HG02973 (cell line): ENCODE results near the gene SWT1.

Experiments used
- ATAC-seq: cut with Tn5 transposase; IDR thresholded peaks from one replicate; pipeline ENCODE4 v1.9.1; 2021; ENCODE audit warnings: moderate library complexity; ENCODE audit not compliant: unreplicated experiment

The SWT1 gene

DNA sequence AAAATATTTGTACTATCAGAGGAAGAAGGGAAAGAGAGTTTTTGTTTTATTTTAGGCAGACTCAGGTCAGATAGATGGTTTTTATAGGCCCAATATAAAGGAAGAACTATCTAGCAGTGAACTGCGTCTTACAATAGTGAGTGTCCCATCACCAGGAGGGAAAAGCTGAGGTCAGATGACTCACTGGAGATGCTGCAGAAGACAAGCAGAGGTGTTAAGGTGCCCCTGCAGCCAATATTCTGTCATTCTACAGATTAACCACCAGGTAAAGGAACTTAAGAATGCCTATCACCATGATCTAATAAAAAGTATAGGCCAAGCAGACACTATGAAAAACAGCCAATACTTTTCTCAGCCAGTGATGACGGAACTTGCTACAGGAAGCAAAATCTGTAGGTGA lies 130.5 kb downstream of the SWT1 start:
- no peak for ATAC-seq

DNA sequence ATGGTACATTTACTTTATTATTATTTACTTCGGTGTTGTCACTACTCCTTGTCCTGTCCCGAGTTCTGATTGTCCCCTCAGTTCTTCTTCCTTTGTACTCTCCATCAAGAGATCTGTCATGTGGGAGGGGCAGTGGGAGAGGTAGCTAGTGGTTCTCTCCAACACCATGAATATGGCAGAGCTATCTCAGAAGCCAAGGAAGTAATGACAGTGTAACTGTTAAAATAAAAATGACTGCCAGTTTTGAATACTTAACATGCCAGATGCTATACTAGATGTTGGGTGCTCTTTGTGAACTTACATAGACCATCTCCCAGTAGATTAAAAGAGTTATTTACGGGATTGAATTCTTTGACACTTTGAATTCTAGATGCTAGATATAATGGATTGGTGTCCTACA lies 131.5 kb downstream of the SWT1 start:
- ATAC-seq, result no peak

DNA sequence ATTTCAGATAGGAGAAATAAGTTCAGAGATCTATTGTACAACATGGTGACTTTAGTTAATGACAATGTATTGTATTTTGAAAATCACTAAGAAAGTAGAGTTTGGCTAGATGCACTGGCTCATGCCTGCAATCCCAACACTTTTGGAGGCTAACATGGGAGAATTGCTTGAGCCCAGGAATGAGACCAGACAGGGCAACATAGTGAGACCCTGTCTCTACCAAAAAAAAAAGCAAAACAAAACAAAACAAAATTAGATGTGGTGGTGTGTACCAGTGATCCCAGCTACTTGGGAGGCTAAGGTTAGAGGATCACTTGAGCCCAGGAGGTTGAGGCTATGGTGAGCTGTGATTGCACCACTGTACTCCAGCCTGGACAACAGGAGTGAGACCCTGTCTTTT lies 132.9 kb downstream of the SWT1 start:
- no peak for ATAC-seq

DNA sequence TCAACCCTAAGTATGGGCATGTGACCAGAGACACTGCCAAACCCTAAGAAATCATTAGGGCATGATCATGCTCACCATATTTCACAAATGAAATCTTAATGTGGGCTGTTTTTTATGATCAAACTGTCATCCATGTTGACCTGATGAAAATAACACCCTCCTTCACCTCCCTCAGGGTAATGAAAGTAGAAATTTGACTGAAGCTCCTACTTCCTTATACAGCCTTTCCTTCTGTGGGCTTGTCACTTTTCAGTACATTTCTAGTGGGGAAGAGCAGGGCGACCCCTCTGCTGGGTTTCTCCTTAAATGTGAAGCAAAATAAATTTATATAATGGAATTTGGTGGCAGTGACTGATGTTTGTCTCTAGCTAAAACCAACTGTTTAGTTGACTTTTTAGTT lies 134.2 kb downstream of the SWT1 start:
- ATAC-seq, result no peak

- no peak for ATAC-seq
Observed at GRCh38 chr1:185291652-185292051, 134.7 kb downstream of the SWT1 start.

GRCh38 chr1:185292237-185292636 lies 135.3 kb downstream of the SWT1 start:
- no peak for ATAC-seq

DNA sequence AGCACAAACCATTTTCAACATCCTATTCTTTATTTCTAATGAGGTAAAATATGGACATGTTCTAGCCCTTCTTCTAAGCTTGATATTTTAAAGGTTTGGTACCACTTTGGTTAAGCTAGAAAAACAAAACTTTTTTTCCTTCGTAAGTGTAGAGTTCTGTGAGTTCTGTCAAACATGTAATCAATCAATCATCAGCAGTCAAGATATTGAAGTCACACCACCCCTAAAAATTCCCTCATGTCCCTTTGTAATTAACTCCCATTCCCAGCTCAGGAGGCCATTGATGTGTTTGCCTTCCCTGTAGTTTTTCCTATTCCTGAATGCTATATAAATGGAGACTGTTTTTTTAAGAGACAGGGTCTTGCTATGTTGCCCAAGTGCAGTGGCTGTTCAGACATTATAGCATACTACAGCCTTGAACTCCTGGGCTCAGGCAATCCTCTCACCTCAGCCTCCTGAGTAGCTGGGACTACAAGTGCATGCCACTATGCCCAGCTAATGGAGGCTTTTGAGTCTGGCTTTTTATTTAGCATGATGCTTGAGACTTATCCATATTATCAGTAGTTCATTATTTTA lies 137.1 kb downstream of the SWT1 start:
- ATAC-seq, result no peak

DNA sequence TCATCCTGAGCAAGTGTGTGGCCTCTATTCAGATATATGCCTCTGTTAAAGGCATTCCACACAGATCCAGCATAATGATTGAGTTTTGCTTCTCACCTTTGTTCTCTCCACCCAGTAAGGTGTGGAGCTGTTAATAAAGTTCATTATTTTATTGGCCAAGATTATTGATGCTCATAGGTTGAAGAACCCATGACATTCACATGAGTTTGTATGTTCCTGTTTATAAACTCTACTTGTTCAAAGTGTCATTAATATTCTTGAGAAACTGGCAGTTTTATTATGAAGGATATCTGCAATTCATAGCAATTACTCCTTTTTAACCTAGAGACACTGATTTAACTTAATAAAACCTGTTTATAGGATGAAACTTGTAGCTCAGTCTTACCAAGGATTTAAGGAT lies 138.1 kb downstream of the SWT1 start:
- no peak for ATAC-seq

DNA sequence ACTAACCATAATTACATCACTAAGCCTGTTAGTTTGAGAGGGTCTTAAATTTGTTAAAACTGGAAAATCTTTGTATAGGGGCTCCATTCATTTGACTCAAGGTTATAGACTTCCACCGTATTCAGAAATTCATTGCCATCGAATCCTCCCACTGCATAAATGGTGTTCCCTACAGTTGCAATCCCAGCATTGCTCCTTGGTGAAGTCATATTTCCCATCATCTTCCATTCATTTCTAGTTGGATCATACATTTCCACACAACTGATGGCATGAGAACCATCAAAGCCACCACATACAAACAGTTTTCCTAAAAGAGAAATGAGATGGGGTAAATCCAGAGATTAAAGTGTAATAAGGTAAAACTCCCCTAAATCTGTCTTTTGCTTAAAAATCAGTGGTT lies 141.0 kb downstream of the SWT1 start:
- no peak for ATAC-seq

- no peak for ATAC-seq
Observed at GRCh38 chr1:185300152-185300551, 143.2 kb downstream of the SWT1 start.

GRCh38 chr1:185305419-185305818 lies 148.5 kb downstream of the SWT1 start:
- ATAC-seq, result no peak

DNA sequence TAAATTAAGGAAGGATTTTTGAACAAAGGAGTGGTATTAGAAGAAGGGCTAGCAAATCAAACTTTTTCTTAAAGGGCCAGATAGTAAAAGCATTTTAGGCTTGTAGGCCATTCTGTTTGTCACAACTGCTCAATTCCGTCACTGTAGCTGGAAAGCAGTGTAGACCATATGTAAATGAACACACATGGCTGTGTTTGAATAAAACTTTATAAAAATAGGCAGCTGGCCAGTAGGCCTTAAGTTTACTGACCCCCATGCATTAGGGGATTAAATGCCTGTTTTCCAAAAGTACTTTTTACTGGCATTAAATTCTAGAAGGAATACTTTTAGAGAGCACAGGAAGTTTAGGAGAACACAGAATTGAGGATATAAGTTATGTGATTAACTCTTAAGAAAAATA lies 151.2 kb downstream of the SWT1 start:
- no peak for ATAC-seq

DNA sequence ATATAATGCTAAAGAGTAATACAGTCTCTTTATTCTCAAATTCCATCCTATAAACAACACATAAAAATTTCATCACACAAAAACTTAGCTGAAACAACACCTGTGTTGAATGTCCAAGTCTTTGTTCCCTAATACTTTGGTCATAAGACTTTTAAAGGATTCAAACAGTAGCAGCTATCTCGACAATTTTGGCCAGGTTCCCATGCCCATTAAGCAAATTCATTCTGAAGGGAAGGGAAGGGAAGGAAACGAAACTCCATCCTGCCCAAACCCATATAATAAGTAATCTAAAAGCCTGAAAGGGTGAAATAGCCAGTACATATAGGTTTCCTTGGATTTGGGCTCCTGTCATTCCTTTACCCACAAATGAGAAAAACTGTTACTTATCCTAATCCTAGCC lies 152.6 kb downstream of the SWT1 start:
- ATAC-seq, result no peak

DNA sequence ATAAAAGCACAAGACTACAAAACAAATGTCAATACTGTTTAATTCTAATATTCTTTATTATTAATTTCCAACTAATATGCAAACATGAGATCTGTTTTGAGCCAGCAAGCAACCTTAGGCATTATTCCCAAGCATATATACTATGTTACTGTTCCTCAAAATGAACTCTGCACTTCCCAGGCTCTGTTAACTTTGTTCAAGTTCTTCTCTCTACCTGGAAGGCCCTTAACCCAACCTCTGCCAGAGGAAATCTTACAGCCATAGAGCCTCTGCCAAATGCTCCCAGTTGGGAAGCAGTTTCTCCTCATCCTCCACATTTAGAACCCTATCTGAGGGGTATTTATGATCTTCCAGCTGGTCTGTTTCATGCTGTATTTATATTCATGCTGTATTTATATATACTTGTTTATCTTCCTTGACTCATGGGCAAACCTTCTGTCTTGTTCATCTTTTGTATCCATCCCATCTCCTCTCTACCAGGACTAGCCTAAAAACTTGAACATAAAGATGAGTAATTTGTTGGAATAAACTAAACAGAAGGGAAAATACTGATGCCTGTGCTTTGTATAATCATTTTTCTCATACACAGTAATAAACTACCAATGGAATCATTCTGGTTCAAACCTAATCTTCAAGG lies 154.7 kb downstream of the SWT1 start:
- no peak for ATAC-seq

GRCh38 chr1:185312361-185313138 lies 155.6 kb downstream of the SWT1 start:
- ATAC-seq, result no peak

GRCh38 chr1:185314411-185314810 lies 157.4 kb downstream of the SWT1 start:
- no peak for ATAC-seq

DNA sequence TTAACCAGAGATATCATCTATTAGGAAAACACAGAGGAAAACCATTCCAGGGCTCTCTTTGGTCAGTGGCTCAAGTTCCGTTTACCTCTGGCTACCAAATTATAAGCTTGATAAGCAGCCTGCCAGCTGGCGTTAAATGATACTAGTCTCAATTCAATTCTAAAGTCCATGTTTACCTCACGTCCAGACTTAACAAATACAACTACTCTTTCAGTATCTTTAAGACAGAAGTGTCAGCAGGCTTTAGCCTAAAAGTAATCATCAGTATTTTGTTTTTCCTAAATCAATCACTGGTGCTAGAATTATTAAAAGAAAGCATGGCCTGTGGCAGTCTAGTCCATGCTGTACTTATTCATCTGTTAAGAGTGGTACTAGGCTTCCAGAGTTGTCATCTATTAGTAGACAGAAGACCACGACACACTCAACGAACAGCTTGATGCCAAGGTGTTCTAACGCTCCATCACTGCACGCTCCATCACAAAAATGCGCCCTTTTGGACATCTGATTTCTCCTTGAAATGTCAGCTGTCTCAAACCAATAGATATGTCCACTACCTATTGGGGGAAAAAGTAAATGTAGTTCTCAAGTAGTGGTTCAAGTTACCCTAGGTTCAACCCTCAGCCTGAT lies 158.6 kb downstream of the SWT1 start:
- ATAC-seq, result no peak

DNA sequence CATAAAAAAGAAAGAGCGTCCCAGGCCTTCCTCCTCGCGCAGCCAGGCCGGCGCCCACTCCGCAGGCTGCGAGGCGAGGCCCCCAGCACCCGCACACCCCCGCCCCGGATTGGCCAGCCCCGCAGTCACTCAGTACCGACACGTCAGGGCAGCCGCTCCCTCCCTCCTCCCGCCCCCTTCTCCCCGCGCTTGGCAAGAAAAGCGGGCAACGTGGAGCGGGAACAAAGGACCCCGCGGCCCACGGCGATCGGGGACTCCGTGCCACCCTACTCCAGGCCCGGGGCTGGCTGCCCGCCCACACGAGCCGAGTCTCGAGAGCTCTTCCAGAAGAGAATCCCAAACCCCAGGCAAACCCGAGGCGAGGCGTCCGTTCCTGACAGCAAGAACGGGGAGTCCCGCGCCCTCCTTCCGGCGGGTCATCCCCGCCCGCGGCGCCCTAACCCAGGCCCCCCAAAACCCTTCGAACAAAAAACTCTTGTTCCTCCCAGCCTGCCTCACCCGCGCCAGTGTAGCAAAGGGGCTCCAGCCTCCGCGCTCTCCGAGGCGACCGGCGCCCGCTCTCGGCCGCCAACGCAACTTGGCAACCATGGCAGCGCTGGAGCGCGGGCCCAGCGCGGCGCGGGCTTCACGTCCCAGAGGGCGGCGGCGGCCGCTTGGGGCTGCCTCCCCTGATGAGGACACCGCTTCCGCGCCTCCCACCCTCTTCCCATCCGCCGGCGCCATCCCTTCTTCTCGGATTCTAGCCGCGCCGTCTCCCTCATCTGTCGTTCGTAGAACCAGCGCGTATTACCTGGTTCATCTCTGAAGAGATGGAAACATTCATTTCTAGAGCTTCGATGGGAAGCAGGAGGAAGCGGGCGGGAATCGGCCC lies 159.4 kb downstream of the SWT1 start:
- ATAC-seq, result peak; percentile 49

GRCh38 chr1:185317034-185317885 lies 160.3 kb downstream of the SWT1 start, which contains the start of gene IVNS1ABP:
Gene IVNS1ABP, minus strand, starts transcription at chr1:185317243. Its CDS starts 7,750 bp downstream, at chr1:185309493.
- peak; percentile 61 for ATAC-seq

- ATAC-seq, result peak; percentile 43
Observed at GRCh38 chr1:185317886-185318310, 160.9 kb downstream of the SWT1 start.
